Coronary artery (tissue), 2 donors: ENCODE measurements around the gene OR51V1.

Experiments used
- DNase-seq: peaks from one replicate; pipeline ENCODE4 v3.0.0-alpha.2; 2017; ENCODE audit warnings: low spot score
- H3K27ac ChIP-seq, 2 donors: fragments of 200-600 bp; sonication (generic); one replicate each; pipeline ENCODE4 v1.5.1; 2016 to 2019
- H3K4me3 ChIP-seq: fragments of 200-600 bp; sonication (generic); 2 replicates; pipeline ENCODE4 v1.5.1; 2016; ENCODE audit warnings: mild to moderate bottlenecking, moderate library complexity
- TF ChIP-seq, protein P1 (sequence below): fragments of 200-600 bp; sonication (generic); IDR thresholded peaks from one replicate; pipeline ENCODE4 v1.5.1; 2019; ENCODE audit warnings: antibody characterized with exemption

Gene OR51V1

DNA sequence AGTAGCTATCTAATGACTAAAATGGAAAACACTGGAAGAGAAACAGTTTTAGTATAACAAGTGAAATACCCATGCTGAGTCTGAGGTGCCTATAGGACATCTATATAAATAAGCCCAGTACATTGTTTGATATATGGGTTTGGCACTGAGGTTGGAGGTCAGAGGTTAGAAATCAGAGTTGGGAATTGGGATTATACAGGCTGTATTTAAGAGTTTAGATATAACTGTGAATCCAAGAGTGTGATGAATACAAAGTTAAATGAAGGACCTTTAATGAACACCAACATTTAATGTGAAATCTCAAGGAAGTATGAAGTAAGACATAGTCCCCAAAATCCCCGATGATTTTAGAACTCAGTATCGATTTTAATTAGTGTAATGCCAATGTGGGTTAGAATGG lies 36.9 kb upstream of the OR51V1 start:
- Histone ChIP-seq H3K27ac (no peak overlapping the region), H3K4me3 (no peak overlapping the region)
- TF ChIP-seq, protein P1, sequence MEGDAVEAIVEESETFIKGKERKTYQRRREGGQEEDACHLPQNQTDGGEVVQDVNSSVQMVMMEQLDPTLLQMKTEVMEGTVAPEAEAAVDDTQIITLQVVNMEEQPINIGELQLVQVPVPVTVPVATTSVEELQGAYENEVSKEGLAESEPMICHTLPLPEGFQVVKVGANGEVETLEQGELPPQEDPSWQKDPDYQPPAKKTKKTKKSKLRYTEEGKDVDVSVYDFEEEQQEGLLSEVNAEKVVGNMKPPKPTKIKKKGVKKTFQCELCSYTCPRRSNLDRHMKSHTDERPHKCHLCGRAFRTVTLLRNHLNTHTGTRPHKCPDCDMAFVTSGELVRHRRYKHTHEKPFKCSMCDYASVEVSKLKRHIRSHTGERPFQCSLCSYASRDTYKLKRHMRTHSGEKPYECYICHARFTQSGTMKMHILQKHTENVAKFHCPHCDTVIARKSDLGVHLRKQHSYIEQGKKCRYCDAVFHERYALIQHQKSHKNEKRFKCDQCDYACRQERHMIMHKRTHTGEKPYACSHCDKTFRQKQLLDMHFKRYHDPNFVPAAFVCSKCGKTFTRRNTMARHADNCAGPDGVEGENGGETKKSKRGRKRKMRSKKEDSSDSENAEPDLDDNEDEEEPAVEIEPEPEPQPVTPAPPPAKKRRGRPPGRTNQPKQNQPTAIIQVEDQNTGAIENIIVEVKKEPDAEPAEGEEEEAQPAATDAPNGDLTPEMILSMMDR, result no peak
- no peak for DNase-seq

DNA sequence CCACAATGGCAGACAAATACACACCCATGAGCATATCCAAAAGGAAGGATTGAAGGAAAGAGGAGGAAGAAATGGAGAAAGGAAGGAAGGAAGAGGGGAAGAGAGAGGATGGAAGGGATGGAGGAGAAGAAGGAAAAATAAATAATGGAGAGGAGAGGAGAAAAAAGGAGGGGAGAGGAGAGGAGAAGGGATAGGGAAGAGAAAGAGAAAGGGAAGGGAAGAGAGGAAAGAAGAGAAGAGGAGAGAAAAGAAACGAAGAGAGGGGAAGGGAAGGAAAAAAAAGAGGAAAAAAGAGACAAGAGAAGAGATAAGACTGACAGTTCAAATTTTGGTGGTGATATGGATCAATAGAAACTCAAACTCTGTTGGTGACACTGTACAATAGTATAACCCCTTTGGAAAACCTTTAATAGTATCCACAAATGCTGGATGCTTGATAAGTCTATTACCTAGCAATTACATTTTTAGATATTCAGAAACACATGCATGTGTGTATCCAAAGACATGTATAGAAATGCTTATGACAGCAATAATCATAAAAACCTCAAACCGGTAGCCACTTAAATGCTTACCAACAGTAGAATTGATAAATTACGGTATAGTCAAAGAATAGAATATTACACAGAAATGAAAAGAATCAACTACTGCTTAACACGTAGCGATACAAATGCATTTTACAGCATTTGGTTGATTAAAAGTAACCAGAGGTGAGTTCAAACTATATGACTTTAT lies 35.0 kb upstream of the OR51V1 start:
- DNase-seq, result no peak
- no peak overlapping the region for H3K27ac ChIP-seq
- H3K4me3 ChIP-seq, result no peak overlapping the region
- TF ChIP-seq, protein P1, result no peak

DNA sequence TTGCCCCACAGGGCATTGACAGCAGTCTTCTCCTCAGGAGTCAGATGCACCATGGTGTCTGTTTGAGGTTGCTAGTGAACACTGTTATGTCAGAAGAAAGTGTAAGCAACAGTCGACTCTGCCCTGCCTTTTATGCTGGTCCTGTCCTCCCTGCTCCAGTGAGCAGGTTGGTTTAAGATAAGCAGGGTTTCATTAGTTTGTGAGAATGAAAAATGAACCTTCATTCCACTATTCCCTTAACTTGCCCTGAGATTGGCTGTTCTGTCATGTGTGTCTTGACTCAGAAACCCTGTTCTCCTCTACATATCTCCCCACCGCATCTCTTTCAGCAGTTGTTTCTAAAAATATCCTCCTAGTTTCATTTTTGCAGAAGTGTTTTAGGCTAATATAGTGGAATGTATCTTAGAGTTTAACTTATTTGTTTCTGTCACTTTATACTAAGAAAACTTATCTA lies 33.9 kb upstream of the OR51V1 start, which contains the start of gene HBD:
TSS of gene HBD (minus strand) at position 103 of the 454 bp plus-strand sequence. CDS start at position 53, 50 bp downstream.
- no peak for DNase-seq
- TF ChIP-seq, protein P1, result no peak
- no peak within 1 kb of the TSS for H3K27ac ChIP-seq
- H3K4me3 ChIP-seq, result no peak within 1 kb of the TSS

DNA sequence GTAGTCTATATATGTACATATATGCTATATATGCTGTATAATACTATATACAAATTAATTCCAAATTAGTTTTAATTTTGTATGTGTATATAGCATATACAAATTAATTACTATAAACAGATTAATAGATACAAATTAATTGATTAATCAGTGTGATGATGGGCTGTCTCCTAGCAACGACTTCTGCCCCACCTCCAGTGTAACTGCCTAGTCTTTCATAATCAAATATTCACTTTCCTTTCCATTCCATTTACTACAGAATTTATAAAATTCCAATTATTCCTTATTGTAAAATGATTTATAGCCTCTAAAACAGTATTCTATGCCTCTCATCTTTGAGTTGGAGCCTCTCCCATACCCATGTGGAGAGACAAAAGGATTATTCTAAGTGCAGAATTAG lies 32.8 kb upstream of the OR51V1 start:
- no peak overlapping the region for H3K27ac ChIP-seq
- DNase-seq, result no peak
- TF ChIP-seq, protein P1, result no peak
- no peak overlapping the region for H3K4me3 ChIP-seq

DNA sequence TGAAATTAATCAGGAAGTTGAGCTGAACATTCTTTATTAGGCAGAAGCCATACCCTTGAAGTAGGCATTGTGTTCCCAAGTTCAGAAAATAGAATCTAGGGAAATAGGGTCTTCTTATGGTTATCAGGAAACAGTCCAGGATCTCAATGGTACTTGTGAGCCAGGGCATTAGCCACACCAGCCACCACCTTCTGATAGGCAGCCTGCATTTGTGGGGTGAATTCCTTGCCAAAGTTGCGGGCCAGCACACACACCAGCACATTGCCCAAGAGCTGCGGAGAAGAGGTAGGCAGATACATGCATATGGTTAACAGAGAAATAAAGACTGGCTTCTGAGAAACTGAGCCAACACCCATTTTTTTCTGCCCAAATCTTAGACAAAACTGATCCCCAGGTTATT lies 32.3 kb upstream of the OR51V1 start:
- DNase-seq, result no peak
- H3K4me3 ChIP-seq, result no peak overlapping the region
- TF ChIP-seq, protein P1, result no peak
- H3K27ac ChIP-seq, result no peak overlapping the region

DNA sequence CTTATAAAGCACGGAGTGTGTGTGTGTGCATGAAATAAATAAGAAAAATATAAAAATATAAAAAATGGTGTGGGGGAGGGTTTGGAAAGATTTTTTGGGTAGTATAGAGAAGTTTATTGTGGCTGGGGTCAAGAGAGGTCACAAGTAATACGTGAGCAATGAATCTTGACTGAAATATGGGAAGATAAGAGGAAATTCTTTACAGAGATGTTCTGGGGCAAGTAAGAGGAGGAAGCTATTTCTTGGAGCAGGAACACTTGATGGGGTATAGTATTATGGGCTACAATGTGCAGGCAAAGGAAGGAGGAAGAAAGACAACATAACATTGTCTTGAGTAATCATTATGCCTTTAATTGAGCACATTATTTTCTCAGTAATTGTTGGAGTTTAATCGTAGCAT lies 31.7 kb upstream of the OR51V1 start:
- Histone ChIP-seq H3K4me3 (no peak overlapping the region), H3K27ac (no peak overlapping the region)
- TF ChIP-seq, protein P1, result no peak
- no peak for DNase-seq

DNA sequence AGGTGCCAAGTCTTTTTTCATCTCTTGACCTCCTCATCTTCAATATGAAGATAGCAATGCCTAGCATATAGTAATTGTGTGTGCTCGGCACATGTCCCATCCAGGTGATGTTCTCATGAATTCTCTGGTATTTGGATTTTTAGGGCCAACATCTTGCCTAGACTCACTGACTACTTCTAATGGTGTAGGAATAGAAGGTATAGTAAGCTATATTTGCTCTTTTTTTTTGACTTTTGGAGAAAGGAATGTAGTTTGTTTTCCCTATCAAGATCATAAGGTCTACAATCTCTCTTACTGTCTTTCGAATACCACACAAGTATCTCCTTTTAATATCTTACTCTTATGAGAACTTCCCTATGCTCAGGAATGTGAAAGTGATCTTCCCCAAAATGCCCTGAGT lies 30.6 kb upstream of the OR51V1 start:
- no peak overlapping the region for H3K4me3 ChIP-seq
- DNase-seq, result no peak
- no peak overlapping the region for H3K27ac ChIP-seq
- TF ChIP-seq, protein P1, result no peak
